HCT116 (cell line): ENCODE results near the gene GATM.

ENCODE experiments used
- EGR1 ChIP-seq: IDR thresholded peaks from 2 replicates; pipeline ENCODE4 v1.6.1; 2012; ENCODE audit warnings: low read depth
- EZH2 ChIP-seq: fragments of 200-600 bp; sonication (generic); IDR thresholded peaks from 2 replicates; pipeline ENCODE4 v1.6.1; 2017; ENCODE audit warnings: antibody characterized with exemption, mixed run types
- EZH2phosphoT487 ChIP-seq: fragments of 200-600 bp; IDR thresholded peaks from 2 replicates; pipeline ENCODE4 v1.6.1; 2018; ENCODE audit warnings: antibody characterized with exemption, borderline replicate concordance
- POLR2A ChIP-seq: IDR thresholded peaks from 2 replicates; pipeline ENCODE4 v1.7.0; 2011; ENCODE audit warnings: borderline replicate concordance; ENCODE audit not compliant: insufficient read depth, insufficient read length; ENCODE audit errors: extremely low read depth
- POLR2AphosphoS5 ChIP-seq: IDR thresholded peaks from 2 replicates; pipeline ENCODE4 v1.6.1; 2011; ENCODE audit warnings: mild to moderate bottlenecking, low read depth, low read length, moderate library complexity
- RAD21 ChIP-seq: IDR thresholded peaks from 2 replicates; pipeline ENCODE4 v1.6.1; 2012; ENCODE audit warnings: low read depth, mild to moderate bottlenecking
- SIN3A ChIP-seq: IDR thresholded peaks from 2 replicates; pipeline ENCODE4 v1.6.1; 2012; ENCODE audit warnings: low read depth
- SP1 ChIP-seq: IDR thresholded peaks from 2 replicates; pipeline ENCODE4 v1.6.1; 2012; ENCODE audit warnings: low read depth
- YY1 ChIP-seq: IDR thresholded peaks from 2 replicates; pipeline ENCODE4 v1.6.1; 2011; ENCODE audit warnings: low read length, low read depth, moderate library complexity, mild to moderate bottlenecking; ENCODE audit not compliant: insufficient replicate concordance; ENCODE audit errors: extremely low read depth
- ZFX ChIP-seq: fragments of 450-650 bp; IDR thresholded peaks from 2 replicates; pipeline ENCODE4 v1.6.1; 2017
- ZNF274 ChIP-seq: fragments of 200-500 bp; sonication (Bioruptor generic); IDR thresholded peaks from 2 replicates; pipeline ENCODE4 v1.6.1; 2014; ENCODE audit warnings: mild to moderate bottlenecking, low read depth, low read length, inconsistent platforms
- TF ChIP-seq, protein P1 (sequence below), 3 experiments: fragments of 200-600 bp in 1 of 3; sonication (generic) in 1 of 3; IDR thresholded peaks in 2 of 3; conservative IDR thresholded peaks in 1 of 3; 2 replicates each; pipeline ENCODE4 v1.5.1; 2012 to 2017; ENCODE audit warnings: low read depth in 2 of 3, low read length in 2 of 3, antibody characterized with exemption in 1 of 3, borderline replicate concordance in 1 of 3, control low read depth in 1 of 3, mild to moderate bottlenecking in 1 of 3, mixed read lengths in 1 of 3, mixed run types in 1 of 3, moderate library complexity in 1 of 3; ENCODE audit not compliant: insufficient read depth in 1 of 3
- TF ChIP-seq, protein P2 (sequence below): IDR thresholded peaks from 2 replicates; pipeline ENCODE4 v1.6.1; 2011; ENCODE audit warnings: mild to moderate bottlenecking, low read length, moderate library complexity; ENCODE audit not compliant: insufficient replicate concordance; ENCODE audit errors: extremely low read depth

DNA sequence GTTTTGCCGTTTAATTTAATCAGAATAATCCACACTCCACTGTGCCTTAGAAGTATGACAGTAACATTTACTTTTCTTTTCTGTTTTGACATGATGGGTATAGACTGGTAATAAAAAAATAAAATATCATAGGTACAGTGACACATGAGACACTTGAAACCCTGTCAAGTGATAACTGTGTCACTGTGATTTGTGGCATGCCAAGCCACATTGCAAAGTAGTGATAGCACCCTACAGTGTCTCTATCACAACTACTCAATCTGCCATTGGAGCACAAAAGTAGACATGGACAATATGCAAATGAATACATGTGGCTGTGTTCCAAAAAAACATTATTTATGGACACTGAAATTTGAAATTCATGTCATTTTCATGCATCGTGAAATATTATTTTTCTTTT is 22.5 kb downstream of the GATM start:
- TF ChIP-seq, protein P1, sequence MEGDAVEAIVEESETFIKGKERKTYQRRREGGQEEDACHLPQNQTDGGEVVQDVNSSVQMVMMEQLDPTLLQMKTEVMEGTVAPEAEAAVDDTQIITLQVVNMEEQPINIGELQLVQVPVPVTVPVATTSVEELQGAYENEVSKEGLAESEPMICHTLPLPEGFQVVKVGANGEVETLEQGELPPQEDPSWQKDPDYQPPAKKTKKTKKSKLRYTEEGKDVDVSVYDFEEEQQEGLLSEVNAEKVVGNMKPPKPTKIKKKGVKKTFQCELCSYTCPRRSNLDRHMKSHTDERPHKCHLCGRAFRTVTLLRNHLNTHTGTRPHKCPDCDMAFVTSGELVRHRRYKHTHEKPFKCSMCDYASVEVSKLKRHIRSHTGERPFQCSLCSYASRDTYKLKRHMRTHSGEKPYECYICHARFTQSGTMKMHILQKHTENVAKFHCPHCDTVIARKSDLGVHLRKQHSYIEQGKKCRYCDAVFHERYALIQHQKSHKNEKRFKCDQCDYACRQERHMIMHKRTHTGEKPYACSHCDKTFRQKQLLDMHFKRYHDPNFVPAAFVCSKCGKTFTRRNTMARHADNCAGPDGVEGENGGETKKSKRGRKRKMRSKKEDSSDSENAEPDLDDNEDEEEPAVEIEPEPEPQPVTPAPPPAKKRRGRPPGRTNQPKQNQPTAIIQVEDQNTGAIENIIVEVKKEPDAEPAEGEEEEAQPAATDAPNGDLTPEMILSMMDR (IDR thresholded peaks at IDR 0.05 in 2 of 3, conservative IDR thresholded peaks at IDR 0.05 in 1 of 3; ENCODE audit: borderline replicate concordance in 1 of 3, insufficient read depth in 1 of 3, low read depth in 2 of 3, low read length in 2 of 3), result no peak
- TF ChIP-seq YY1 (no peak), EZH2phosphoT487 (no peak), RAD21 (no peak), POLR2A (no peak), EGR1 (no peak), ZFX (no peak), ZNF274 (no peak), SIN3A (no peak), SP1 (no peak), EZH2 (no peak), POLR2AphosphoS5 (no peak)
- TF ChIP-seq, protein P2, sequence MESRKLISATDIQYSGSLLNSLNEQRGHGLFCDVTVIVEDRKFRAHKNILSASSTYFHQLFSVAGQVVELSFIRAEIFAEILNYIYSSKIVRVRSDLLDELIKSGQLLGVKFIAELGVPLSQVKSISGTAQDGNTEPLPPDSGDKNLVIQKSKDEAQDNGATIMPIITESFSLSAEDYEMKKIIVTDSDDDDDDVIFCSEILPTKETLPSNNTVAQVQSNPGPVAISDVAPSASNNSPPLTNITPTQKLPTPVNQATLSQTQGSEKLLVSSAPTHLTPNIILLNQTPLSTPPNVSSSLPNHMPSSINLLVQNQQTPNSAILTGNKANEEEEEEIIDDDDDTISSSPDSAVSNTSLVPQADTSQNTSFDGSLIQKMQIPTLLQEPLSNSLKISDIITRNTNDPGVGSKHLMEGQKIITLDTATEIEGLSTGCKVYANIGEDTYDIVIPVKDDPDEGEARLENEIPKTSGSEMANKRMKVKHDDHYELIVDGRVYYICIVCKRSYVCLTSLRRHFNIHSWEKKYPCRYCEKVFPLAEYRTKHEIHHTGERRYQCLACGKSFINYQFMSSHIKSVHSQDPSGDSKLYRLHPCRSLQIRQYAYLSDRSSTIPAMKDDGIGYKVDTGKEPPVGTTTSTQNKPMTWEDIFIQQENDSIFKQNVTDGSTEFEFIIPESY, result no peak
